Nephron progenitor cell (in vitro differentiated cells): ENCODE data around the gene BPIFB6.

Experiments
- DNase-seq: peaks from one replicate; pipeline ENCODE4 v3.0.0; 2021
- H3K27ac Mint-ChIP-seq: 2 replicates; pipeline ENCODE4 v1.8.0; 2021; ENCODE audit warnings: mild to moderate bottlenecking, moderate library complexity, mixed read lengths
- H3K27me3 Mint-ChIP-seq: 2 replicates; pipeline ENCODE4 v1.8.0; 2021; ENCODE audit warnings: mild to moderate bottlenecking, low read depth, mixed read lengths; ENCODE audit not compliant: poor library complexity
- H3K36me3 Mint-ChIP-seq: 2 replicates; pipeline ENCODE4 v1.8.0; 2021; ENCODE audit warnings: low read depth, mixed read lengths
- H3K4me1 Mint-ChIP-seq: 2 replicates; pipeline ENCODE4 v1.8.0; 2021; ENCODE audit warnings: mixed read lengths
- H3K4me3 Mint-ChIP-seq: 2 replicates; pipeline ENCODE4 v1.8.0; 2021; ENCODE audit warnings: mild to moderate bottlenecking, moderate library complexity, mixed read lengths
- H3K9me3 Mint-ChIP-seq: 2 replicates; pipeline ENCODE4 v1.8.0; 2021; ENCODE audit warnings: mild to moderate bottlenecking, moderate library complexity, mixed read lengths
- TF ChIP-seq, protein P1 (sequence below): fragments of 200-600 bp; sonication (generic); IDR thresholded peaks from 2 replicates; pipeline ENCODE4 v1.5.0; 2021; ENCODE audit warnings: antibody characterized with exemption

Gene BPIFB6

DNA sequence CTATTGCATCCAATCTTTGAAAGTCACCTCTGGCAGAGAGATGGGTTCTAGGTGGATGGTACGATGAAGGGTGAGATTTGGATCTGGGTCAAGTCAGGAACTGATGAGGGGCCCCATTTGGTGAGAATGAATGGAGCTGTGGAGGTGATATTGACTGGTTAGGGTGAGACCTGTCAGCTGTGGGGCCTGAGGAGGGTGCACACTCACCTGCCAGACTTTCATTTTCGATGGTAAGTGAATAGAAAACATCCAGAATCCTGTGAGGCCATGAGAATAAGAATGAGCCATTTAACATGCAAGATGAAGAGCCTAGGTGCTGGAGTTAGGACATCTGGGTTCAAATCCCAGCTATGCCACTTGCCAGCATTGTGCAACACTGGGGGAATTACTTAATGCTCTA is 34.0 kb upstream of the BPIFB6 start:
- Mint-ChIP-seq H3K36me3 (no peaks in the 10 kb centered on the region), H3K27ac (no peak overlapping the region), H3K27me3 (peaks cover 19% of the 10 kb centered on the region), H3K9me3 (peaks cover 16% of the 10 kb centered on the region), H3K4me3 (no peak overlapping the region), H3K4me1 (no peaks in the 10 kb centered on the region)
- DNase-seq: no peak
- TF ChIP-seq, protein P1, sequence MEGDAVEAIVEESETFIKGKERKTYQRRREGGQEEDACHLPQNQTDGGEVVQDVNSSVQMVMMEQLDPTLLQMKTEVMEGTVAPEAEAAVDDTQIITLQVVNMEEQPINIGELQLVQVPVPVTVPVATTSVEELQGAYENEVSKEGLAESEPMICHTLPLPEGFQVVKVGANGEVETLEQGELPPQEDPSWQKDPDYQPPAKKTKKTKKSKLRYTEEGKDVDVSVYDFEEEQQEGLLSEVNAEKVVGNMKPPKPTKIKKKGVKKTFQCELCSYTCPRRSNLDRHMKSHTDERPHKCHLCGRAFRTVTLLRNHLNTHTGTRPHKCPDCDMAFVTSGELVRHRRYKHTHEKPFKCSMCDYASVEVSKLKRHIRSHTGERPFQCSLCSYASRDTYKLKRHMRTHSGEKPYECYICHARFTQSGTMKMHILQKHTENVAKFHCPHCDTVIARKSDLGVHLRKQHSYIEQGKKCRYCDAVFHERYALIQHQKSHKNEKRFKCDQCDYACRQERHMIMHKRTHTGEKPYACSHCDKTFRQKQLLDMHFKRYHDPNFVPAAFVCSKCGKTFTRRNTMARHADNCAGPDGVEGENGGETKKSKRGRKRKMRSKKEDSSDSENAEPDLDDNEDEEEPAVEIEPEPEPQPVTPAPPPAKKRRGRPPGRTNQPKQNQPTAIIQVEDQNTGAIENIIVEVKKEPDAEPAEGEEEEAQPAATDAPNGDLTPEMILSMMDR: no peak

DNA sequence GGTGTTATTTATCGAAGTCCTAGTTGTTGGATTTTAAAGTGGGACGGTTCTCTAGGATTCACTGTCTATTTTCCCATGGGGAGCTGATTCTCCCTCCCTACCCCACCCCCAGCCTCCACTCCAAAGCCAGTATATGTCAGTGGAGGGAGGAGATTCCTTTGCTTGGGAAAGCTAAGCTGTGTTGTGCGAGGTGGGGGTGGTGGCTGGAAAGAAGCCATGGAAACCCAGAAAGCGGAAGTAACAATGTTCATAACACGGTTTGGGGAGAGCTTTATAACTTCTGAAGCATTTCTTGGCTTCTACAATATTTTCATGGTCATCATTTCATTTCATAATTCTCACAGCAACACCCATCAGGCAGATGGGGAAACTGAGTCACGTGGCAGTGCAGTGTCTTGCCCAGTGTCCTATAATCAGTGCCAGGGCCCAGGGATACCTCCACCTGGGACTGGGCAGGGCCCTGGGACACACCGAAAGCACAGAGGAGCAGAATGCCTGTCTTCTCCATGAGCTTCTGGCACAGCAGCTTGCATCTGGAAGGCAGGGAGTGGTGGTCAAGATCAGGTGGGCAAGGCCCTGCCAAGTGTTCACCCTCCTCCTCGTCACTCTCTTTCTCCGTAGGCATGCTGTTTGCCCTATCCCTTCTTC is 31.7 kb upstream of the BPIFB6 start:
- peaks cover 9% of the 10 kb centered on the region for H3K9me3 Mint-ChIP-seq
- no peak overlapping the region for H3K4me3 Mint-ChIP-seq
- TF ChIP-seq, protein P1: no peak
- no peak for DNase-seq
- no peak overlapping the region for H3K27ac Mint-ChIP-seq
- peaks cover 15% of the 10 kb centered on the region for H3K27me3 Mint-ChIP-seq
- H3K36me3 Mint-ChIP-seq: no peaks in the 10 kb centered on the region
- H3K4me1 Mint-ChIP-seq: no peaks in the 10 kb centered on the region

DNA sequence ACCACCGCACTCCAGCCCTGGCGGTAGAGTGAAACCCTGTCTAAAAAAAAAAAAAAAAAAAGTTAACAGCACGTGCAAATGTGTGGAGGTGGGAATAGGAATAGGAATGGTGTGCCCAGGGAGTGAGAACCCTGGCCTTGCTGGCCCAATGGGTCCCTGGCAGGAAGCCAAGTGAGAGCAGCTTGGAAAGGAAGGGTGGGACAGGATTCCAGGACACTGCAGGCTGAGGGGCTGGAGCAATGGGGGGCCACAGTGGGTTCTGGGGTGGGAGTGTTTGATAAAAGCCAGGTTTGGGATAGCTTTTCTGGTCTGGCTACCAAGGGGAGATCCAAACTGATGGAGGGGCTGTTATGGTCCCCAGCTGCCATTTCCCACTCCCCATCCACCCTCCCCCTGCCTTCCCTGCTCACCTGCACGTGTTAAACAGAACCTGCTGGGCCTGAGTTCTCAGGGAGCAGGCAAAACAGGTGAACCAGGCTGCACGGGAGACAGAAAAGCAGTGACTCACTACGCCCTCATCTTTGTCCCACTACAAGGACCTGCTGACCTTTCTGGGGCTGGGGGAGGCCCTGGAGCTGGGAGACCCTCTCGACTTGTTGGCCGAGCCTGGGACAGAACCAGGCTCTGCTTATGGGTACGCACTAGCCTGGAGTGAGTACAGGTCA is 30.5 kb upstream of the BPIFB6 start:
- no peak for DNase-seq
- no peaks in the 10 kb centered on the region for H3K4me1 Mint-ChIP-seq
- peaks cover 5% of the 10 kb centered on the region for H3K9me3 Mint-ChIP-seq
- peaks cover 13% of the 10 kb centered on the region for H3K27me3 Mint-ChIP-seq
- H3K4me3 Mint-ChIP-seq: no peak overlapping the region
- no peaks in the 10 kb centered on the region for H3K36me3 Mint-ChIP-seq
- no peak overlapping the region for H3K27ac Mint-ChIP-seq
- TF ChIP-seq, protein P1: no peak

DNA sequence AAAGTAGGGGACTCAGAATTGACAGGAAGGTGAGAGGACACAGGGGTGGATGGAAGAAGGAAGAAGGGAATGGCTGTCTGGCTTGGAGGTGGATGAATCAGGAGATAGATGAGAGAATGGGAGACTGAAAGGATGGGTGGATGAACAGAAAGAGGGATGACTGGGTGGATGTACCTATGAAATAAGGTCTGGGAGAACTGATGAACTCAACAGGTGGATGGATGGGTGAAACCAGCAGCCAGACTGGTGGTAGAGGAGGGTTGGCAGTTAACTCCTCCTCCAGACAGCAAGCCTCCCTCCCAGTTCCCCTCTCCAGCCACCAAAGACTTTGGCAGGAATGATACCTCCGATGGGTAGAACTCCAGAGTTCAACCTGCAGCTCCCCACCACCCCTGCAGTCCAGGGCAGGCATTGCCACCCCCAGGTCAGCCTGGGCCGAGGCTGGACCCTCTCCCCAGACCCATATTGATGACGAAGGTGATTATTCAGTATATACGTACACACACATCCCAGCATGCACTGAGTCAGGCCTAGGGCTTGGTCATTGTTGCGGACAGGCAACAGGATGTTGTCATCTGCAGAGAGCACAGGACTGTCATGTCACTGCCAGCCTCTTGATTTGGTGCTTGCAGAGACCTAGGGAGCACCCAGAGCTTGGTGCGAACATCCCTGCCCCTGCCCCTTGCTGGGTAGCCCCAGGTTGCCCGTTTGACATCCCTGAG is 29.2 kb upstream of the BPIFB6 start:
- Mint-ChIP-seq H3K27ac (no peak overlapping the region), H3K4me3 (no peak overlapping the region), H3K27me3 (peaks cover 13% of the 10 kb centered on the region), H3K36me3 (no peaks in the 10 kb centered on the region), H3K4me1 (peaks cover 5% of the 10 kb centered on the region), H3K9me3 (peaks cover 5% of the 10 kb centered on the region)
- no peak for DNase-seq
- TF ChIP-seq, protein P1: no peak

DNA sequence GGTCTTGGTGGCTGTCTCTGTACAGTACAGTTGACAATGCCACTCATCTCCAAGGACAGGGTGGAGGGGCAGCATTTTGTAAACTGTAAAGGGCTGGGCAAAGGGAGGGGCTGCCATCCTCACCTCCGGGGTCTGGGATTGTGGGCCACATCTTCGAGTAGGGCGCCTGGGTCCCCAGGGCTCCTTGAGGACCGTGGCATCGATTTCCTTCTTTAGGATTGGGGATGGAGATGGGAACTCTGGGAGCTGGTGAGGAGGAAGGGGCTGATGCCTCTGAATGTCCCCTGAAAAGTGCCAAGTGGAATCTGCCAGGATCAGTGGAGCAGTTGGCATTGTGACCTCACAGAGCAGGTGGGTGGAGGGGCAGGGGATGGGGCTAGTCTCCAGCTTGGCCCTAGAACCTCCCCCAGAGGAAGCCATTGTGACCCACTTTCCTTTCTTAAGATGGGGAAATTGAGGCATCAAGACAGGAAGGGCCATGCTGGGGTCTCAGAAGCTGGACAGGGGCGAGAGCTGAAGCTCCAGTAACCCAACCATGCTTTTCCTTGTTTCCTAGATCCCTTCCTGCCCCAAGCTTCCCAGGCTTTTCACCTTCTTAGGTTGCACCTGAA is 27.2 kb upstream of the BPIFB6 start, which contains the start of gene SUN5:
Gene SUN5, minus strand, starts transcription at position 293 of the 611 bp plus-strand sequence. Its CDS starts 93 bp downstream, at position 200.
- no peak for DNase-seq
- TF ChIP-seq, protein P1: no peak
- Mint-ChIP-seq H3K36me3 (no peaks in the 10 kb centered on the region), H3K9me3 (peaks cover 5% of the 10 kb centered on the region), H3K4me1 (peaks cover 14% of the 10 kb centered on the region), H3K4me3 (no peak within 1 kb of the TSS), H3K27me3 (peaks cover 21% of the 10 kb centered on the region), H3K27ac (no peak within 1 kb of the TSS)
